ENCODE data around the gene GOLGA6B. TPM values are rescaled to one million over a fixed set of nuclear protein-coding genes. Genes with fewer than 3 reads are reported as not detected.
"Not testable (repeated sequence)": the region's sequence is repeated elsewhere in the genome, so short reads cannot be mapped to it uniquely, and the experiment has no call there.

Gene GOLGA6B
- total and polyA plus RNA-seq, 2 of the 13 experiments (the other 11 are each of a cell fraction or from before 2014, with no cell fraction given), result 0.04 TPM; not detected in 1

GRCh38 chr15:72636519-72637282, 17.8 kb upstream of the GOLGA6B start (continued):
- peak; percentile 82 for TF ChIP-seq TFE3 (CRISPR knock-in tag; IDR thresholded peaks at IDR 0.05)
- TF ChIP-seq DR1 (CRISPR knock-in tag; IDR thresholded peaks at IDR 0.05), result peak; percentile 26; the same call in 1 of the 2 replicates
- peak; percentile 84 for TF ChIP-seq TFDP2 (CRISPR knock-in tag; IDR thresholded peaks at IDR 0.05)
- peak; percentile 58 for TF ChIP-seq MED1 (CRISPR knock-in tag; IDR thresholded peaks at IDR 0.05)
- TF ChIP-seq FOSL2 (CRISPR knock-in tag; IDR thresholded peaks at IDR 0.05), result peak; percentile 45
- not testable (repeated sequence) for TF ChIP-seq EP300 (IDR thresholded peaks at IDR 0.05; ENCODE audit: low read depth in 2 of 2, low read length in 2 of 2); GABPA (IDR thresholded peaks at IDR 0.05; ENCODE audit: low read depth, low read length)
- 0 out of 2 replicates have a peak, but pooled peaks have one; percentile 15 for TF ChIP-seq EP300 (CRISPR knock-in tag; IDR thresholded peaks at IDR 0.05; ENCODE audit: borderline replicate concordance)
- TF ChIP-seq RFXAP (CRISPR knock-in tag; IDR thresholded peaks at IDR 0.05; ENCODE audit: borderline replicate concordance), result peak; percentile 28; the same call in 1 of the 2 replicates
- TF ChIP-seq ERF (CRISPR knock-in tag; IDR thresholded peaks at IDR 0.05), result 0 out of 2 replicates have a peak, but pooled peaks have one; percentile 30
- peak; percentile 81 for TF ChIP-seq THAP11 (CRISPR knock-in tag; IDR thresholded peaks at IDR 0.05)
- TF ChIP-seq GATAD1 (CRISPR knock-in tag; IDR thresholded peaks at IDR 0.05), result peak; percentile 92
- TF ChIP-seq NCOA2 (CRISPR knock-in tag; IDR thresholded peaks at IDR 0.05), result 0 out of 2 replicates have a peak, but pooled peaks have one; percentile 34
- TF ChIP-seq ETV5 (CRISPR knock-in tag; IDR thresholded peaks at IDR 0.05; ENCODE audit: borderline replicate concordance), result peak; percentile 62
- peak; percentile 48; the same call in 1 of the 2 replicates for TF ChIP-seq BRD4 (CRISPR knock-in tag; IDR thresholded peaks at IDR 0.05)
- TF ChIP-seq HMG20B (CRISPR knock-in tag; conservative IDR thresholded peaks at IDR 0.05), result 0 out of 2 replicates have a peak, but pooled peaks have one; percentile 23
- peak; percentile 60; the same call in 1 of the 2 replicates for TF ChIP-seq GABPA (CRISPR knock-in tag; IDR thresholded peaks at IDR 0.05; ENCODE audit: low read depth)
- TF ChIP-seq MYC (CRISPR knock-in tag; IDR thresholded peaks at IDR 0.05; ENCODE audit: borderline replicate concordance), result peak; percentile 64; the same call in 1 of the 2 replicates
- TF ChIP-seq CBX5 (CRISPR knock-in tag; IDR thresholded peaks at IDR 0.05; ENCODE audit: borderline replicate concordance), result peak; percentile 83
- TF ChIP-seq FOXP4 (CRISPR knock-in tag; IDR thresholded peaks at IDR 0.05), result 0 out of 2 replicates have a peak, but pooled peaks have one; percentile 21
- TF ChIP-seq YEATS4 (CRISPR knock-in tag; IDR thresholded peaks at IDR 0.05; ENCODE audit: borderline replicate concordance), result peak; percentile 61; the same call in 1 of the 2 replicates
- peak; percentile 62; the same call in 1 of the 2 replicates for TF ChIP-seq HOXA3 (CRISPR knock-in tag; IDR thresholded peaks at IDR 0.05)
- 0 out of 2 replicates have a peak, but pooled peaks have one; percentile 44 for TF ChIP-seq AHR (CRISPR knock-in tag; IDR thresholded peaks at IDR 0.05)
- 0 out of 2 replicates have a peak, but pooled peaks have one; percentile 32 for TF ChIP-seq E2F5 (CRISPR knock-in tag; conservative IDR thresholded peaks at IDR 0.05)
- 0 out of 4 replicates have a peak, but pooled peaks of 1 of the 2 experiments have one; percentile 46 for TF ChIP-seq KLF16 (CRISPR knock-in tag; IDR thresholded peaks at IDR 0.05)

Data from HepG2 (cell line).